Memory B cell (primary cell): Measurements from ENCODE around the gene OR5B3.

Experiments
- ATAC-seq: fragments of 150-1000 bp; cut with Tn5 transposase; 2 replicates; pipeline ENCODE4 v1.10.0; 2021; ENCODE audit warnings: low read depth, mild to moderate bottlenecking, moderate library complexity
- DNase-seq, 2 donors: peaks; one replicate each; pipeline ENCODE4 v3.0.0; 2022; ENCODE audit warnings: low spot score in 2 of 2
- H3K27ac Mint-ChIP-seq: one replicate; pipeline ENCODE4 v1.8.0; 2022; ENCODE audit warnings: mild to moderate bottlenecking, moderate library complexity, mixed read lengths
- H3K27me3 Mint-ChIP-seq: one replicate; pipeline ENCODE4 v1.8.0; 2022; ENCODE audit warnings: mixed read lengths
- H3K36me3 Mint-ChIP-seq: one replicate; pipeline ENCODE4 v1.8.0; 2022; ENCODE audit warnings: mild to moderate bottlenecking, mixed read lengths
- H3K4me1 Mint-ChIP-seq: one replicate; pipeline ENCODE4 v1.8.0; 2022; ENCODE audit warnings: mixed read lengths
- H3K4me3 Mint-ChIP-seq: one replicate; pipeline ENCODE4 v1.8.0; 2022; ENCODE audit warnings: mild to moderate bottlenecking, moderate library complexity, mixed read lengths
- H3K9me3 Mint-ChIP-seq: one replicate; pipeline ENCODE4 v1.8.0; 2022; ENCODE audit warnings: mixed read lengths

Gene OR5B3

GRCh38 chr11:58390551-58391063 lies 16.1 kb downstream of the OR5B3 start:
- no peak overlapping the region for H3K4me3 Mint-ChIP-seq
- ATAC-seq: no peak
- DNase-seq: no peak
- no peaks in the 10 kb centered on the region for H3K36me3 Mint-ChIP-seq
- H3K27ac Mint-ChIP-seq: no peak overlapping the region
- peaks cover 8% of the 10 kb centered on the region for H3K9me3 Mint-ChIP-seq
- H3K4me1 Mint-ChIP-seq: no peaks in the 10 kb centered on the region
- peaks cover 3% of the 10 kb centered on the region for H3K27me3 Mint-ChIP-seq

DNA sequence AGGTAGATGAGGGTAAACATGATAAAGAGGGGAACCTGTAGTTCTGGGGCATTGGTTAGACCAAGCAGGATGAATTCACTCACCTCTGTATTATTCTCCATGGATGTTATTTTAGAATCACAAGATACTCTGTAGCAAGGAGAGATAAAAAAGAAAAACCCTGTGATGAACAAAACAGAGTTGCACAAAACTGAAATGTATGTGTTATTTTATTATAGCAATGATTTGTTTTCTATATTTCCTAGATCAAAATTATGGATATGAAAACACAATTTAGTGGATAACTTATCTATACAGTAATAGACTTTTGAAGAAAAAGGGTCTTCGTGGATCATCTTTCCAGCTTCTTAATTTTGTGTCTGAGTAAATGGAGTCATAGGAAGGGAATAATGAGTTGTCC lies 47.7 kb downstream of the OR5B3 start, which contains the start of gene OR5B17:
Gene OR5B17, minus strand, starts transcription at position 101 of the 400 bp plus-strand sequence. Its CDS starts 0 bp downstream, at position 101.
- ATAC-seq: no peak
- H3K4me3 Mint-ChIP-seq: no peak within 1 kb of the TSS
- no peaks in the 10 kb centered on the region for H3K9me3 Mint-ChIP-seq
- H3K36me3 Mint-ChIP-seq: no peaks in the 10 kb centered on the region
- no peak for DNase-seq
- no peak within 1 kb of the TSS for H3K27ac Mint-ChIP-seq
- peaks cover 2% of the 10 kb centered on the region for H3K27me3 Mint-ChIP-seq
- peaks cover 2% of the 10 kb centered on the region for H3K4me1 Mint-ChIP-seq

GRCh38 chr11:58354727-58355126 lies 51.9 kb downstream of the OR5B3 start:
- Mint-ChIP-seq H3K4me3 (no peak overlapping the region), H3K27me3 (peaks cover 4% of the 10 kb centered on the region), H3K36me3 (no peaks in the 10 kb centered on the region), H3K4me1 (peaks cover 2% of the 10 kb centered on the region), H3K27ac (no peak overlapping the region), H3K9me3 (no peaks in the 10 kb centered on the region)
- DNase-seq: no peak
- ATAC-seq: no peak
